H1 (cell line): ENCODE data around the gene ACACA. TPM values are rescaled to one million over a fixed set of nuclear protein-coding genes. Genes with fewer than 3 reads are reported as not detected.

Experiments used
- CHD1 ChIP-seq: IDR thresholded peaks from 2 replicates; pipeline ENCODE4 v1.6.1; 2012; ENCODE audit warnings: low read depth, low read length, improper control_type of control experiment
- polyA plus RNA-seq, 7 experiments: library from polyadenylated mRNA; depleted of rRNA in 3 of 7; stranded (reverse) in 5 of 7; unstranded in 2 of 7; fragments of >200 nt in 5 of 7; fragments of 200-250 nt in 2 of 7; gene quantifications; 1 replicate in 5 of 7; 2 replicates in 1 of 7; 4 replicates in 1 of 7; pipeline versions ENCODE4 v1.2.1 to v1.2.3, GENCODE V29; 2011 to 2013; ENCODE audit warnings: missing spikeins in 2 of 7, mixed read lengths in 2 of 7
- total RNA-seq: library from RNA; stranded (reverse); fragmentation: NEBNext Ultra II Directional; extraction: Animal tissue kit (Norgen Biotek cat#: 25700); gene quantifications from 2 replicates; pipeline ENCODE4 v1.2.1, GENCODE V29; 2021

ACACA gene
- total and polyA plus RNA-seq, 2 of the 8 experiments (the other 6 are each of a cell fraction or from before 2014, with no cell fraction given) = 74.0 to 160 TPM

- no peak for TF ChIP-seq CHD1
These were observed 95.7 kb downstream of the ACACA start (continued) for GRCh38 chr17:37310940-37311339.
